HCEC 1CT (cell line): ENCODE measurements around the gene NF1.

Experiments used
- DNase-seq: peaks from one replicate; pipeline ENCODE4 v3.0.0-alpha.2; 2017

The NF1 gene

GRCh38 chr17:31195305-31195704 lies 100.5 kb downstream of the NF1 start:
- no peak for DNase-seq

GRCh38 chr17:31198026-31198425 lies 103.2 kb downstream of the NF1 start:
- DNase-seq = peak; percentile 47

- DNase-seq = peak; percentile 35
Observed at GRCh38 chr17:31198666-31199065, 103.9 kb downstream of the NF1 start.

- no peak for DNase-seq
Observed at GRCh38 chr17:31200287-31200686, 105.5 kb downstream of the NF1 start.

- DNase-seq = no peak
Observed at GRCh38 chr17:31202968-31203367, 108.2 kb downstream of the NF1 start.

GRCh38 chr17:31211352-31212012 lies 116.7 kb downstream of the NF1 start:
- peak; percentile 25 for DNase-seq

GRCh38 chr17:31216031-31216751 lies 121.4 kb downstream of the NF1 start:
- peak; percentile 82 for DNase-seq

GRCh38 chr17:31224366-31224765 lies 129.6 kb downstream of the NF1 start:
- DNase-seq = no peak

GRCh38 chr17:31225831-31226230 lies 131.1 kb downstream of the NF1 start:
- no peak for DNase-seq

- DNase-seq = no peak
Observed at GRCh38 chr17:31226373-31226772, 131.6 kb downstream of the NF1 start.

GRCh38 chr17:31226950-31227349 lies 132.2 kb downstream of the NF1 start:
- DNase-seq = no peak

GRCh38 chr17:31231852-31232251 lies 137.1 kb downstream of the NF1 start:
- no peak for DNase-seq

- DNase-seq = no peak
Observed at GRCh38 chr17:31235110-31235509, 140.3 kb downstream of the NF1 start.

- no peak for DNase-seq
Observed at GRCh38 chr17:31236137-31236536, 141.4 kb downstream of the NF1 start.

- no peak for DNase-seq
Observed at GRCh38 chr17:31236712-31237111, 141.9 kb downstream of the NF1 start.

- DNase-seq = no peak
Observed at GRCh38 chr17:31241116-31241515, 146.3 kb downstream of the NF1 start.

- DNase-seq = peak; percentile 85
Observed at GRCh38 chr17:31248986-31249834, 154.4 kb downstream of the NF1 start.

GRCh38 chr17:31249835-31250141 lies 155.0 kb downstream of the NF1 start:
- no peak for DNase-seq

- DNase-seq = no peak
Observed at GRCh38 chr17:31250229-31250628, 155.5 kb downstream of the NF1 start.

GRCh38 chr17:31251105-31251969 lies 156.6 kb downstream of the NF1 start:
- no peak for DNase-seq

GRCh38 chr17:31251970-31252328 lies 157.2 kb downstream of the NF1 start:
- no peak for DNase-seq

- DNase-seq = no peak
Observed at GRCh38 chr17:31252741-31253140, 158.0 kb downstream of the NF1 start.

- no peak for DNase-seq
Observed at GRCh38 chr17:31254654-31255053, 159.9 kb downstream of the NF1 start.
